ENCODE measurements around the gene COL11A2. TPM values are rescaled to one million over a fixed set of nuclear protein-coding genes. Genes with fewer than 3 reads are reported as not detected.
A peak's percentile ranks its signal among the peaks of the same experiment; 100 is the strongest.

Gene COL11A2
- total RNA-seq, 1 experiment from 2014 or later: 2.3 TPM

DNA sequence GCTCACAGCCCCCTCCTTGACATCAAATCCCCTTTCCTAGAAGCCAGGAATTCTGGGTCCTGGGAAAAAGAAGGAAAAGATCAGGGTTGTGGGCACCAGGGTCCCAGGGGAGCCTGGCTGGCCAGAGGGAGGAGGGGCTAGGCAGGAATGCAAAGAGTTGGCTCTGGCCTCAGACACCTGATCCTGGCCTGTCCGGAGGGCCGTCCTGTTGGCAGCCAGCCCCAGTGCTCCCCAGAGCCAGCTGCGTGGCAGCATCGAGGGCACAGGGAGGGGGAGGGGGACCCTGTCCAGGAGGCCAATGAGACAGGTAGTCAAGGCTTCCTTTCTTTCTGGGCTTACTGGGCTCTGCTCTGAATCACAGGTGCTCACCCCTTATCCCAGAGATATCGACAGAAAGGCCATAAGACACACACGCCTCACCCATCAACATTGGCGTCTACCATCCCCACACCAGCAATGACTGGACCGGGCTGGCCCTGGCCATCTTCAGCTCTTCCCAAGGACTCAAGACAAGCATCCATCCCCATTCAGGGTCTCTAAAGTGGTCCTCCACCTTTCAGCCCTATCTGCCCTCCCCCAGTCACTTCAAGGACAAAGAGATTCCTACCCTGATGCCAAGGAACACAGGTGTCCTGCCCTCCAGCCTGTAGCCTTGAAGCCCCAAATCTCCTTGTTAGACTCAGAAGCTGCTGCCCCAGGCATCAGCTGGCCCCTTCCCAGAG, 723 bp downstream of the COL11A2 start:
- Histone ChIP-seq H4K5ac (ENCODE audit: insufficient read length, low read depth, low read length) (no peak overlapping the region), H4K91ac (ENCODE audit: insufficient read length, low read depth, low read length) (no peak overlapping the region), H3K18ac (ENCODE audit: insufficient read length, low read depth, low read length) (no peak overlapping the region), H2BK12ac (ENCODE audit: insufficient read length, low read depth, low read length) (no peak overlapping the region), H3K4me1 (ENCODE audit: insufficient read depth, low read length) (no peaks in the 10 kb centered on the region), H2BK15ac (ENCODE audit: low read depth, low read length) (no peak overlapping the region), H3K9ac (ENCODE audit: extremely low read depth, insufficient read length, low read length) (no peak overlapping the region), H4K8ac (replicated peaks; ENCODE audit: insufficient read length, low read depth, low read length) (no peak overlapping the region), H3K4ac (ENCODE audit: low read depth, low read length) (no peak overlapping the region), H2BK5ac (ENCODE audit: insufficient read length, low read length) (no peak overlapping the region), H3K14ac (ENCODE audit: insufficient read depth, low read length) (no peak overlapping the region), H2BK20ac (ENCODE audit: low read depth, low read length, poor library complexity, severe bottlenecking) (no peak overlapping the region), H3K79me2 (ENCODE audit: insufficient read depth, low read length) (no peaks in the 10 kb centered on the region), H2AK5ac (ENCODE audit: insufficient read length, low read length) (no peak overlapping the region), H3K27ac (ENCODE audit: insufficient read length, low read depth, low read length) (no peak overlapping the region), H4K20me1 (ENCODE audit: control insufficient read depth, insufficient read depth, insufficient read length) (no peaks in the 10 kb centered on the region), H3K27me3 (ENCODE audit: insufficient read depth, low read length) (peaks cover 3% of the 10 kb centered on the region; the same call in 1 of the 2 replicates), H3K79me1 (ENCODE audit: insufficient read depth, low read depth, low read length, poor library complexity, severe bottlenecking) (no peaks in the 10 kb centered on the region), H3K9me3 (ENCODE audit: control insufficient read depth, low read depth, low read length) (no peaks in the 10 kb centered on the region), H3K4me2 (ENCODE audit: insufficient read depth, insufficient read length, low read length) (peak overlapping the region; percentile 84), H2AFZ (ENCODE audit: low read length) (no peak overlapping the region), H3K23me2 (ENCODE audit: insufficient read length, low read depth, low read length, poor library complexity, severe bottlenecking) (peaks cover 11% of the 10 kb centered on the region), H2BK120ac (ENCODE audit: low read depth, low read length, poor library complexity, severe bottlenecking) (no peak overlapping the region), H3K56ac (ENCODE audit: insufficient read length, low read depth, low read length) (no peak overlapping the region), H3K23ac (ENCODE audit: insufficient read length, low read depth, low read length) (no peak overlapping the region), H3T11ph (ENCODE audit: low read length) (no peak overlapping the region)
- H3K9me3 Mint-ChIP-seq: no peaks in the 10 kb centered on the region; a peak in 1 of 5 replicates
- peaks cover 14 to 25% (median 22%) of the 10 kb centered on the region in 3 experiments; a peak in 6 of 7 replicates for H3K36me3 Mint-ChIP-seq (ENCODE audit: insufficient read depth in 1 of 3, low read depth in 3 of 3)
- WGBS (ENCODE audit: extremely low coverage, insufficient read length, low lambda C conversion rate): no CpG with 5 or more reads among the region's 8 CpGs
- peaks cover 64% of the 10 kb centered on the region for H3K27me3 Mint-ChIP-seq (ENCODE audit: low read depth)
- peaks cover 12 to 18% of the 10 kb centered on the region in 2 experiments for H3K4me1 Mint-ChIP-seq
- TF ChIP-seq, protein P1, sequence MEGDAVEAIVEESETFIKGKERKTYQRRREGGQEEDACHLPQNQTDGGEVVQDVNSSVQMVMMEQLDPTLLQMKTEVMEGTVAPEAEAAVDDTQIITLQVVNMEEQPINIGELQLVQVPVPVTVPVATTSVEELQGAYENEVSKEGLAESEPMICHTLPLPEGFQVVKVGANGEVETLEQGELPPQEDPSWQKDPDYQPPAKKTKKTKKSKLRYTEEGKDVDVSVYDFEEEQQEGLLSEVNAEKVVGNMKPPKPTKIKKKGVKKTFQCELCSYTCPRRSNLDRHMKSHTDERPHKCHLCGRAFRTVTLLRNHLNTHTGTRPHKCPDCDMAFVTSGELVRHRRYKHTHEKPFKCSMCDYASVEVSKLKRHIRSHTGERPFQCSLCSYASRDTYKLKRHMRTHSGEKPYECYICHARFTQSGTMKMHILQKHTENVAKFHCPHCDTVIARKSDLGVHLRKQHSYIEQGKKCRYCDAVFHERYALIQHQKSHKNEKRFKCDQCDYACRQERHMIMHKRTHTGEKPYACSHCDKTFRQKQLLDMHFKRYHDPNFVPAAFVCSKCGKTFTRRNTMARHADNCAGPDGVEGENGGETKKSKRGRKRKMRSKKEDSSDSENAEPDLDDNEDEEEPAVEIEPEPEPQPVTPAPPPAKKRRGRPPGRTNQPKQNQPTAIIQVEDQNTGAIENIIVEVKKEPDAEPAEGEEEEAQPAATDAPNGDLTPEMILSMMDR (conservative IDR thresholded peaks at IDR 0.05): no peak
- H3K27ac Mint-ChIP-seq: no peak overlapping the region
- no peak for DNase-seq
- H3K4me3 Mint-ChIP-seq: peak overlapping the region; percentile 76 to 91; a peak in 3 of 5 replicates
